HG02973 (cell line): ENCODE results near the gene CPA2.
"Not testable (repeated sequence)": the region's sequence is repeated elsewhere in the genome, so short reads cannot be mapped to it uniquely, and the experiment has no call there.

ENCODE experiments used
- ATAC-seq: cut with Tn5 transposase; IDR thresholded peaks from one replicate; pipeline ENCODE4 v1.9.1; 2021; ENCODE audit warnings: moderate library complexity; ENCODE audit not compliant: unreplicated experiment

Gene CPA2

DNA sequence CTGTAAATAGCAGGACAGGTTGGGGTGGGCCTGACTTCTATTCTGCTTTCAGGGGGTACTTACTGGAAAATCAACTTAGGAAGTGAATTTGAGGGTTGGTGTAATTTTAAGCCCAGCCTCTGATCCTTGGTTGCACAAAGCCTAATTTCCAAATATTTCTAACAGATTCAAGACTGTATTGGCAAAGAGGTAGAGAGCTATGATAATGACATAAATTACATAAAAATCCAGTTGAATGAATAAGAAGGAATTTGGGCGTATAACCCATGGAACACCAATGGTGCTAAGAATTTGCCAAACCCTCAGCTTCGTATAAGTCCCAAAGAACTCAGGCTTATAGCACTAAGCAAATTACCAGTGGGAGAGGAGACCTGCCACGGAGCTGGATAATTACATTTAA is 38.2 kb downstream of the CPA2 start:
- ATAC-seq: no peak

DNA sequence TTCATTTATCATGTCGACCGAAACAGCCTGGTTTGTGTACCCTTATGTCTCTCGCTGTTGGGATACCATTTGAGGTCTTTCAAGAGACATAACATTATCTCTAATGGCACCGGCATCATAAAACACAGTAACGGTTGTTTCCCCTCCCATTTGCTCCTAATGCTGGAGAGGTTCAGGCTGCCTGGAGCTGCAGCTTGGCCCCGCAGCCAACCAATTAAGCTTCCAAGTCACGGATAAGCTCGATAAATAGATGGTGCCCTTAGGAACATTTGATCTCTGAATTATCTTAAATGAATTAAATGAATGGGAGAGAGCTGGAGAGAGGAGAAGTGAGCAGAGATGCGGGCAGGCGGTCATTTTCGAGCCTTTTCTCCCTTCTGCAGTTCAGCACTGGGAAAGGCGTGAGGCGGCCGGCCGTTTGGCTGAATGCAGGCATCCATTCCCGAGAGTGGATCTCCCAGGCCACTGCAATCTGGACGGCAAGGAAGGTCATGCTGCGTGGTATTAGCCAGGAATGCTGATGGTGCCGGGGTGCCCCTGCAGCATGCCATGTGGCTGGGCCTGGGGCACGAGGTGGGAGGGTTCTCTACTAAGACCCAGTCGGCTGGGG is 38.9 kb downstream of the CPA2 start:
- no peak for ATAC-seq

DNA sequence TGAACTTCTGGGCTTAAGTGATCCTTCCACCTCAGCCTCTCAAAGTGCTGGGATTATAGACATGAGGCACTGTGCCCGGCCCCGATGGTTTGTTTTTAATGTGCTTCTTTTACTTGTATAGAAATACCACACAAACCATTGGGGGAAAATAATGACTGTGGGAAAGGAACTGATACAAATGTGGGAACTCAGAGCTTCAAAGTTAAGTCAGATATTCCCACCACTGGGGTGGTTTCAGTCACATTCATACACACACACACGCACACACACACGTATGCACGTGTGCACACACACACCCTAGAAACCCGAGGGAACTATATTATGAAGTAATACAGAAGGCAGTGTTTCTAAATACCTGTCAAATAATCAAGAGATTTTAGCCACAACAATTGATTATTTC is 43.3 kb downstream of the CPA2 start:
- ATAC-seq: no peak

DNA sequence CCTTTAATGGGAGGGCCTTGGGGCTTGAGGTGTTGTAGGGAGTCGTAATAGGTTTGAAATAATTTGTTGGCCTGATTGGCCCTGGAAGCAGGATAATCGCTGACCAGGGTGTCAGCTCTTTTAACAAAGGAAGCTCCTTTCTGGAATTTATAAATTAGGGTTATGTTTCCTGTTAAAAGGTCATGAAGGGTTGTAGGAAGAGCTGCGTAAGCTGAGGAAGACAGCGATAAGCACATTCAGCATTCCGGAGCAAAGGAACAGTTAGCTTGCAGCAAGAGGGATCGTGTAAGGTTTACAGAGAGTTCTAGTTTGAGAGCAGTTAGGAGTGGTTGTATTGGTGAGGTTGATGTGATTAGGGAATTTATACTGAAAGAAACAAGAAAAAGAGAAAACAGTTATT is 47.6 kb downstream of the CPA2 start:
- ATAC-seq: no peak

DNA sequence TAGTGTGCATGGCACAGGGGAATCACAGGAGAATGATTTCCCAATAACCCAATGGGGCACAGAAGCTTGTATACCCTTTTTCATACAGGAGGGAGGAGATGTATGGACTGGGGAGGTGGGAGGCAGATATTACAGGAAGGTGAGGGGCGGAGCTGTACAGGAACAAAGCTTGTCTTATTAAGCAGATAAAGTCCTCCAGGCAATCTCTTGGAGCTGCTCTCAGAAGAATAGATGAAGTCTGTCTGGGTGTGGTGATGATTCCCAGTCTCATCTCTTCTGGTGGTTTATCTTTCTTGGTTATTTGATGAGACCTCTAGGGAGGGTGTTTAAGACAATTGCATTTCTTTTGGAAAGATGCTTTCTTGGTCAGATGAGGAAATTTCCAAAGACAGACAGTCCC is 52.9 kb downstream of the CPA2 start:
- no peak for ATAC-seq

DNA sequence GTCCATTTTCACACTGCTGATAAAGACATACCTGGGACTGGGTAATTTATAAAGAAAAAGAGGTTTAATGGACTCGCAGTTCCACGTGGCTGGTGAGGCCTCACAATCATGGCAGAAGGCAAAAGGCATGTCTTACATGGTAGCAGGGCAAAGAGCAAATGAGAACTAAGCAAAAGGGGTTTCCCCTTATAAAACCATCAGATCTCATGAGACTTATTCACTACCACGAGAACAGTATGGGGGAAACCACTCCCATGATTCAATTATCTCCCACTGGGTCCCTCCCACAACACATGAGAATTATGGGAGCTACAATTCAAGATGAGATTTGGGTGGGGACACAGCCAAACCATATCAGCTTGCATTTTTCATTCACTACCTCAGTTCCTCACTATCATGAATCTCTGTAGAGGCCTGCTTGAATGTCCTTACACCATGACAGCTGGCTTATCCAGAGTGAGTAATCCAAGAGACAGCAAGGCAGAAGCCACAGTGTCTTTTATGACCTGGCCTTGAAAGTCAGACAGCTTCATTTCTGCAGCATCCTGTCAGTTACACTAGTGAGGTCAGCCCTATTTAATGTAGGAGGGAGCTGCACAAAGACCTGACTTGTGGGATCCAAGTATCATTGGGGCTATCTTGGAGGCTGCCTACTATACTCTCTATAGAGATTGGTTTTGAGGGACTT is 55.0 kb downstream of the CPA2 start:
- ATAC-seq: not testable (repeated sequence)

DNA sequence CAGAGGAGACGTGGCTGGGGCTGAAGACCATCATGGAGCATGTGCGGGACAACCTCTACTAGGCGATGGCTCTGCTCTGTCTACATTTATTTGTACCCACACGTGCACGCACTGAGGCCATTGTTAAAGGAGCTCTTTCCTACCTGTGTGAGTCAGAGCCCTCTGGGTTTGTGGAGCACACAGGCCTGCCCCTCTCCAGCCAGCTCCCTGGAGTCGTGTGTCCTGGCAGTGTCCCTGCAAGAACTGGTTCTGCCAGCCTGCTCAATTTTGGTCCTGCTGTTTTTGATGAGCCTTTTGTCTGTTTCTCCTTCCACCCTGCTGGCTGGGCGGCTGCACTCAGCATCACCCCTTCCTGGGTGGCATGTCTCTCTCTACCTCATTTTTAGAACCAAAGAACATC is 56.0 kb downstream of the CPA2 start:
- ATAC-seq: no peak

DNA sequence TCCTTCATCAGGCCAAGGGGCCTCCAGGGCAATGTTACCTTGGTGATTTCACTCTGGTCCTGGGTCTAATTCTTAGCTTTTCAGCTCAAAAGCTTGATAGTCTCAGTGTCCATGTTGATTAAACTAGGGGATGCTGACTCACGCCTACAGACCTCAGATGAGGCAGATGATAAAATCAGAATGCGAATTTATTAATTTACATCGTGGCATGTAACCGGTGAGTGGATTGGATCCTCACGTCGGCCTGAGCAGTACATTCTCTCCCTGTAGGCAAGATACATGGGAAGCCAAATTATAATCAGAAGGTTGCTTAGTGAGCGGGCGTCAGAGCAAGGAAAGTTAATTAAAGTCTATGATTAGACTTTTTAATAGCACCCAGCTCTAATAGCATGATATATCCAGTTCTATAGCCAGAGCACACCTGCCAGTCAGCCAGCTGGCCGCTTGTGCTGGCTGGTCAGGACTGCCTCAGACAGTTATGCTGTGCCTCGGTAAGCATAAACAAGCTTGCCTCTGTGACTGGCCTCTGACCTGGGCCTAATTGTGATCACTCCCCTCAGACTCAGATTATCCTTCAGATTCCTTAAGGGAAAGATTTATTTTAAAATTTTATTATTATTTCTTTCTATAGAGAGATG is 57.8 kb downstream of the CPA2 start:
- no peak for ATAC-seq

DNA sequence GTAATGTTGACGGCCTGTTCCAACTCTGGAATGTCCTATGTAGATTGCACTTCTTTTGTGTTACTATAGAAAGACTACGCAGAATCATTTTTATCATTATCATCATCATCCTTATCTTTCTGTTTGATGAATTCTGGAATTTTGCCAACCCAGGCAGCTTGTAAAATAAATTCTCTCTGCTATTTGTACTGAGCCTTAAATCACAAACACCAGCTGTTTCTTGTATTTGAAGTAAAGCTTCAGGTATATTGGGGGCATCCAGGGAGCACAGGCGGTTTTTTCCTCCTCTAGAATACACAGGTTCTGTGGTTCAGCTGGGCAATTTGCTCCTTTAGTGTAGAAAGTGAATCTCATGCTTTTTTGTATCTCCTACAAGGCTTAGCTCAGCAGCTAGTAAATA is 63.0 kb downstream of the CPA2 start:
- ATAC-seq: no peak

DNA sequence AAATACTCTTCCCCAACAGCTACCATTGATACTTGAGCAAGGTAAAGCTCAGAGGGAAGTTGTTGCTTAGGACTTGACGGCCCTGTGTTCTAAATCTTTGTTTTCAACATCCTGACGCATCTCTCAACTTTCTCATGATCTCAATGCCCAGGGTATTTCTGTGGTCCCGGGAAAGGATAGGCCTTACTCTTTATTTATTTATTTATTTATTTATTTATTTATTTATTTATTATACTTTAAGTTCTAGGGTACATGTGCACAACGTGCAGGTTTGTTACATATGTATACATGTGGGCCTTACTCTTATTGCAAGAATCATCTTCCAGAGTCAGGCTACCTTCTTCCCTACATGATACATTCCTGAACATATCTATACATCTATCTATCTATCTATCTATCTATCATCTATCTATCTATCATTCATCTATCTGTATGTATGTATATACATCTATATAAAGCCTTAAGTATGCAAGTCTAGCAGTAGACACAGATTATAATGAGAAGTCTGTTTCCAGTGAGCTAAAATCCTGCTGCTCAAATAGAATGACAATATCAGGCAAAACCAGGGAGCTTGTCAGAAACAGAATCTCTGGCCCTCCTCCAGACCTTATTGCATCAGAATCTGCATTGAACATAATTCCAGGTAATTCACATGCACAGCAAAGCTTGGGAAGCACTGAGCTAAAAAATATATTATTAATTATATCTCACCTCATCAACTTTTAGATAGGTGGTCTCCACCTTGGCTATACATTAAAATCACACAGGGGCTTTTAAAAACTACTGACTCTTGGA is 65.8 kb downstream of the CPA2 start:
- ATAC-seq: no peak

DNA sequence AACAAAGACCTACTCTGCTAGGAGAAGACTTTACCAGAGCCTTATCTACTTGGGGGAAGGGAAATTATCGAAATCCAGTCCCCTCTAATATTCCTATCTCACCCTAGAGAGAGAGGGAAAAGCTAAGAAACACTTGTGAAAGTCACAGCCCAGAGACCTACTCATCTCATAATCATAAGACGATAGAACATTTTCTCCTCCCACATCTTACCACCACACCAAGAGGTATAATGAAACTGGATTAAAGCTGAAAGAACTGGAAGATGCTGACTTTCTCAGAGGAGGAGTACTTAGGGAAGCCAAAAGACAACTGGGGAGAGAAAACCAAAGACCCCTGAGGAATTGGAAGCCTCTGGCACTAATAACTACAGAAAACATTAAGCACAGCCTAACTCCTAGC is 67.2 kb downstream of the CPA2 start:
- no peak for ATAC-seq

DNA sequence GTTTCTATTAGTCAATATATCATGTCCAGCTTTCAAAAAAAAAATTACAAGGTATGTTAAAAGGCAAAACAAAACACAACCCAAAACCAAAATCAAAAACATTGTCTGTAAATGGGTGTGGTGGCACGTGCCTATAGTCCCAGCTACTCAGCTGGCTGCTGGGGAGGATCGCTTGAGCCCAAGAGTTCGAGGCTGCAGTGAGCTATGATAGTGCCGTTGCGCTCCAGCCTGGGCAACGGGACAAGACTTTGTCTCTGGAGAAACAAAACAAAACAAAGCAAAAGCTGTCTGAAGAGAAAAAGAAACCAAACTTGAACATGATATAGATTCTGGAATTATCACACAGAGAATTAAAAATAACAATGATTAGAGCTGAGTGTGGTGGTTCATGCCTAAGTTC is 67.6 kb downstream of the CPA2 start:
- no peak for ATAC-seq

DNA sequence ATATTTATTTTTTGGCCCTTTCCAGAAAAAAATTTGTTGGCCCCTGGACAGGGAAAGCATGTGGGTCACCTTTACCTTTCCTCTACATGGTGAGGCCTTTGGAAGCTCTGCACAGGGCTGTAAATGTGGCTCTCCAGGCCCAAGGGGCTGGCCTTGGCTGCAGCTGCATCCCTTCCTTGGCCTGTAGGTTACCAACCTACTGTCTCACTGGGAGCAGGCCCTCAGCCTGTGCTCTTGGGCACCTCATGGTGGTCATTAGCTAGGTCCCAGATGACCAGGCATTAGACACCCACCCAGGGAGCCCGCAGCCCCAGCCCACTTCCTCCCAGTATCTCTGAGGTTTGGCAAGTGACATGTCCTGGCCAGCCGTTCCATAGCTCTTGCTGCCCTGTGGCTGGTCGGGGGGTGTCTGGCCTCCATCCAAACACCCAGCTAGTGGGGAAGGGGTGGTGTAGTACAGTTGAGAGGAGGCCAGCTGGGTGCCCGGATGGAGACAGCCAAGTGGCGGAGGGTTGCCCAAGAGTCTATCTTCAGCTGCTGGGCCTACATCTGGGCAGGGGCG is 70.8 kb downstream of the CPA2 start:
- no peak for ATAC-seq

DNA sequence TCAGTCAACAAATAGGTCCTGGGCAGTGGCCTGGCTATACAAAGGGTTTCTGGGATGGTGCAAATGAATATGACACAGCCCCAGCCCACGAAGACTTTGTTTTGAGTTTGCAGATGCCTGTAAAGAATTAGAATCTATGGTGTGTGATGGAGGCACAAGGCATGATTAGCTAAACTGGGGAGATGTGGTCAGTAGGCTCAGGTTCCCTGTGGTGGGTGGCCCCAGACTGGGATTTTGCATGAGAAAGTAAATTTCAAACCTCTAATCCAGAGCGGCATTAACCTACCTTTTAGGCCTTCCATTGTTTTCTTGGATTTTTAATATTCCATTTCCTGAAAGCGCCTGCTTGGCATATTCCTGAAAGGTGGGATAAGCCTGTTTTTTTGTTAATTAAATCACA is 71.6 kb downstream of the CPA2 start:
- ATAC-seq: no peak
